ENCODE results near the gene LIN52.
"Not testable (repeated sequence)": the region's sequence is repeated elsewhere in the genome, so short reads cannot be mapped to it uniquely, and the experiment has no call there.

LIN52 gene

GRCh38 chr14:74111395-74112216 lies 26.9 kb downstream of the LIN52 start:
- peak; percentile 14 for DNase-seq

GRCh38 chr14:74125487-74125886 lies 40.7 kb downstream of the LIN52 start:
- not testable (repeated sequence) for DNase-seq

GRCh38 chr14:74126315-74127013 lies 41.7 kb downstream of the LIN52 start:
- no peak for DNase-seq

- no peak for DNase-seq
Measured at GRCh38 chr14:74127634-74128033, 42.9 kb downstream of the LIN52 start.

- DNase-seq: no peak
Measured at GRCh38 chr14:74133833-74134481, 49.2 kb downstream of the LIN52 start.

- DNase-seq: no peak
Measured at GRCh38 chr14:74134484-74134883, 49.7 kb downstream of the LIN52 start.

- no peak for DNase-seq
Measured at GRCh38 chr14:74135426-74135825, 50.7 kb downstream of the LIN52 start.

- DNase-seq: no peak
Measured at GRCh38 chr14:74140374-74140850, 55.7 kb downstream of the LIN52 start.

- DNase-seq: no peak
Measured at GRCh38 chr14:74141703-74142102, 56.9 kb downstream of the LIN52 start.

- DNase-seq: no peak
Measured at GRCh38 chr14:74142523-74142922, 57.8 kb downstream of the LIN52 start.

GRCh38 chr14:74144789-74145188 lies 60.0 kb downstream of the LIN52 start:
- no peak for DNase-seq

GRCh38 chr14:74147571-74147970 lies 62.8 kb downstream of the LIN52 start:
- DNase-seq: no peak

- no peak for DNase-seq
Measured at GRCh38 chr14:74148705-74149104, 63.9 kb downstream of the LIN52 start.

GRCh38 chr14:74155287-74155686 lies 70.5 kb downstream of the LIN52 start:
- no peak for DNase-seq

GRCh38 chr14:74155749-74156148 lies 71.0 kb downstream of the LIN52 start:
- DNase-seq: no peak

GRCh38 chr14:74160763-74161162 lies 76.0 kb downstream of the LIN52 start:
- no peak for DNase-seq

- DNase-seq: no peak
Measured at GRCh38 chr14:74161526-74162158, 76.9 kb downstream of the LIN52 start.

- DNase-seq: no peak
Measured at GRCh38 chr14:74169906-74170305, 85.2 kb downstream of the LIN52 start.

GRCh38 chr14:74176400-74176793 lies 91.6 kb downstream of the LIN52 start:
- DNase-seq: no peak

- DNase-seq: no peak
Measured at GRCh38 chr14:74179856-74180255, 95.1 kb downstream of the LIN52 start.

- no peak for DNase-seq
Measured at GRCh38 chr14:74190927-74191575, 106.3 kb downstream of the LIN52 start.

GRCh38 chr14:74194506-74195274 lies 109.9 kb downstream of the LIN52 start:
- no peak for DNase-seq

Measured in NCI-H1048 (cell line).